IMR-90 (cell line): ENCODE measurements around the gene ABCB9. TPM values are rescaled to one million over a fixed set of nuclear protein-coding genes. Genes with fewer than 3 reads are reported as not detected.

Source experiments
- ATAC-seq: fragments of 200-7000 bp; cut with Tn5 transposase; 2 replicates; pipeline ENCODE4 v1.9.1; 2020; ENCODE audit warnings: low read depth, mild to moderate bottlenecking, moderate library complexity
- BruUV-seq: library from RNA; stranded (reverse); fragments of 400-500 nt; replicated peaks from 2 replicates; lab custom pipeline; 2021; lab: Mats Ljungman, UMichigan
- CTCF ChIA-PET: fragments of 300-600 bp; formaldehyde crosslinking; extraction: SDS; loops from one replicate; lab custom pipeline; 2021; ENCODE audit warnings: antibody characterized with exemption; lab: Yijun Ruan, JAX
- POLR2A ChIA-PET: fragments of 300-600 bp; sonication (Branson Sonifier 250); formaldehyde crosslinking; loops from one replicate; lab custom pipeline; 2022; ENCODE audit warnings: antibody characterized with exemption; ENCODE audit not compliant: unreplicated experiment; lab: Charles Lee
- DNase-seq: peaks from one replicate; pipeline ENCODE4 v3.0.0; 2013
- H2AFZ ChIP-seq: replicated peaks from 2 replicates; pipeline ENCODE3; 2013; ENCODE audit warnings: low read length, mild to moderate bottlenecking; ENCODE audit not compliant: poor library complexity
- H2AK5ac ChIP-seq: 2 replicates; pipeline ENCODE4 v1.6.1; 2013; ENCODE audit warnings: low read depth, low read length, inconsistent platforms
- H2AK9ac ChIP-seq: replicated peaks from 2 replicates; pipeline ENCODE3; 2013; ENCODE audit warnings: mild to moderate bottlenecking, low read depth, low read length, moderate library complexity; ENCODE audit not compliant: poor library complexity
- H2BK120ac ChIP-seq: 2 replicates; pipeline ENCODE4 v1.6.1; 2013; ENCODE audit warnings: low read depth, low read length, inconsistent platforms
- H2BK15ac ChIP-seq: 3 replicates; pipeline ENCODE4 v1.6.1; 2013; ENCODE audit warnings: low read depth, low read length, inconsistent platforms
- H2BK20ac ChIP-seq: 2 replicates; pipeline ENCODE4 v1.6.1; 2013; ENCODE audit warnings: low read depth, mild to moderate bottlenecking, inconsistent platforms, low read length, moderate library complexity
- H2BK5ac ChIP-seq: 2 replicates; pipeline ENCODE4 v1.6.1; 2013; ENCODE audit warnings: mild to moderate bottlenecking, low read depth, low read length, inconsistent platforms; ENCODE audit not compliant: poor library complexity, severe bottlenecking
- H3K14ac ChIP-seq: replicated peaks from 2 replicates; pipeline ENCODE4 v1.6.1; 2013; ENCODE audit warnings: low read depth, low read length, inconsistent platforms
- H3K18ac ChIP-seq: 2 replicates; pipeline ENCODE4 v1.6.1; 2013; ENCODE audit warnings: low read depth, low read length, control low read depth
- H3K23ac ChIP-seq: 2 replicates; pipeline ENCODE4 v1.6.1; 2013; ENCODE audit warnings: low read depth, low read length, inconsistent platforms
- H3K27ac ChIP-seq: 2 replicates; pipeline ENCODE4 v1.5.1; 2013; ENCODE audit warnings: mild to moderate bottlenecking, control low read depth, low read length; ENCODE audit not compliant: insufficient read depth
- H3K27me3 ChIP-seq: 2 replicates; pipeline ENCODE4 v1.6.1; 2013; ENCODE audit warnings: low read length; ENCODE audit not compliant: control insufficient read depth, insufficient read depth
- H3K36me3 ChIP-seq: 2 replicates; pipeline ENCODE4 v1.6.1; 2013; ENCODE audit warnings: low read length, mixed read lengths; ENCODE audit not compliant: control insufficient read depth, insufficient read depth
- H3K4ac ChIP-seq: 2 replicates; pipeline ENCODE4 v1.6.1; 2013; ENCODE audit warnings: low read depth, low read length, inconsistent platforms
- H3K4me1 ChIP-seq: 2 replicates; pipeline ENCODE4 v1.6.1; 2013; ENCODE audit warnings: low read length, mixed read lengths; ENCODE audit not compliant: control insufficient read depth, insufficient read depth
- H3K4me2 ChIP-seq: 2 replicates; pipeline ENCODE4 v1.6.1; 2013; ENCODE audit warnings: low read depth, mild to moderate bottlenecking, control low read depth, low read length, moderate library complexity
- H3K4me3 ChIP-seq: 2 replicates; pipeline ENCODE4 v1.5.1; 2013; ENCODE audit warnings: low read depth, mild to moderate bottlenecking, control low read depth, low read length, moderate library complexity; ENCODE audit not compliant: insufficient read depth
- H3K56ac ChIP-seq: 2 replicates; pipeline ENCODE4 v1.6.1; 2013; ENCODE audit warnings: low read length, inconsistent platforms; ENCODE audit not compliant: insufficient read depth; ENCODE audit errors: extremely low read depth
- H3K79me1 ChIP-seq, 2 experiments: 2 replicates each; pipeline ENCODE4 v1.6.1; 2013; ENCODE audit warnings: low read length in 2 of 2, inconsistent platforms in 1 of 2, low read depth in 1 of 2
- H3K9ac ChIP-seq: 2 replicates; pipeline ENCODE4 v1.6.1; 2013; ENCODE audit warnings: low read depth, low read length, control low read depth
- H3K9me1 ChIP-seq: 2 replicates; pipeline ENCODE4 v1.6.1; 2013; ENCODE audit warnings: low read length, inconsistent platforms; ENCODE audit not compliant: insufficient read depth
- H3K9me3 ChIP-seq: 2 replicates; pipeline ENCODE4 v1.6.1; 2013; ENCODE audit warnings: low read length; ENCODE audit not compliant: control insufficient read depth, insufficient read depth
- H4K20me1 ChIP-seq: 2 replicates; pipeline ENCODE4 v1.6.1; 2013; ENCODE audit warnings: low read length, inconsistent platforms; ENCODE audit not compliant: insufficient read depth
- H4K5ac ChIP-seq: 2 replicates; pipeline ENCODE4 v1.6.1; 2013; ENCODE audit warnings: mild to moderate bottlenecking, low read depth, low read length, control low read depth
- H4K8ac ChIP-seq, 2 experiments: 2 replicates each; pipeline ENCODE4 v1.6.1; 2013; ENCODE audit warnings: low read depth in 2 of 2, low read length in 2 of 2, control low read depth in 1 of 2, inconsistent platforms in 1 of 2
- H4K91ac ChIP-seq: 2 replicates; pipeline ENCODE4 v1.6.1; 2013; ENCODE audit warnings: low read depth, low read length, inconsistent platforms; ENCODE audit not compliant: insufficient read depth
- BHLHE40 ChIP-seq: fragments of 150-350 bp; IDR thresholded peaks from 2 replicates; pipeline ENCODE4 v1.6.1; 2016; ENCODE audit warnings: mild to moderate bottlenecking, low read depth, low read length
- CHD1 ChIP-seq: IDR thresholded peaks from 2 replicates; pipeline ENCODE4 v1.6.1; 2012; ENCODE audit warnings: low read depth, low read length, improper control_type of control experiment
- NFE2L2 ChIP-seq: fragments of 150-350 bp; IDR thresholded peaks from 2 replicates; pipeline ENCODE4 v1.6.1; 2016; ENCODE audit warnings: low read depth, mild to moderate bottlenecking, low read length
- POLR2A ChIP-seq: IDR thresholded peaks from 2 replicates; pipeline ENCODE4 v1.6.1; 2012; ENCODE audit warnings: mild to moderate bottlenecking, low read depth, low read length
- RCOR1 ChIP-seq: IDR thresholded peaks from 2 replicates; pipeline ENCODE4 v1.6.1; 2012; ENCODE audit warnings: mild to moderate bottlenecking, low read length, improper control_type of control experiment; ENCODE audit not compliant: insufficient replicate concordance
- WGBS, 2 experiments: methylation state at CpG; one replicate each; pipeline versions ENCODE4 v1.1.5 to v1.1.7; 2013; ENCODE audit warnings: missing lambda C conversion rate in 2 of 2; ENCODE audit not compliant: insufficient read length in 1 of 2; ENCODE audit errors: extremely low coverage in 2 of 2; 5-methylcytosine and 5-hydroxymethylcytosine counted together
- dilution Hi-C: fragments of 300-500 bp; cut with HindIII; formaldehyde crosslinking; loops from one replicate; pipeline ENCODE4 v1.14.3; 2018; ENCODE audit warnings: low sequenced_read_pairs; ENCODE audit not compliant: unreplicated experiment
- in situ Hi-C: fragments of 300-500 bp; cut with MboI; formaldehyde crosslinking; loops from 3 replicates; pipeline ENCODE4 v1.14.3; 2019; ENCODE audit warnings: low sequenced_read_pairs, inconsistent platforms, mixed read lengths
- intact Hi-C: fragments of 100-400 bp; cut with micrococcal nuclease; formaldehyde crosslinking; loops from 2 replicates; pipeline ENCODE4 v1.10.0; 2022
- polyA plus RNA-seq, 3 experiments: library from polyadenylated mRNA; depleted of rRNA; stranded (reverse); fragments of >200 nt; gene quantifications; 2 replicates each; pipeline ENCODE4 v1.2.3, GENCODE V29; 2012; ENCODE audit warnings: low replicate concordance in 1 of 3
- total RNA-seq: library from RNA; depleted of rRNA; stranded (reverse); fragments of >200 nt; gene quantifications from 2 replicates; pipeline ENCODE4 v1.2.3, GENCODE V29; 2012
- TF ChIP-seq, protein P1 (sequence below): fragments of 150-350 bp; IDR thresholded peaks from 2 replicates; pipeline ENCODE4 v1.6.1; 2017; ENCODE audit warnings: mild to moderate bottlenecking, antibody characterized with exemption, low read length, low read depth

The ABCB9 gene
- total and polyA plus RNA-seq, 2 of the 4 experiments (the other 2 are of a cell fraction): 5.6 to 8.3 TPM

DNA sequence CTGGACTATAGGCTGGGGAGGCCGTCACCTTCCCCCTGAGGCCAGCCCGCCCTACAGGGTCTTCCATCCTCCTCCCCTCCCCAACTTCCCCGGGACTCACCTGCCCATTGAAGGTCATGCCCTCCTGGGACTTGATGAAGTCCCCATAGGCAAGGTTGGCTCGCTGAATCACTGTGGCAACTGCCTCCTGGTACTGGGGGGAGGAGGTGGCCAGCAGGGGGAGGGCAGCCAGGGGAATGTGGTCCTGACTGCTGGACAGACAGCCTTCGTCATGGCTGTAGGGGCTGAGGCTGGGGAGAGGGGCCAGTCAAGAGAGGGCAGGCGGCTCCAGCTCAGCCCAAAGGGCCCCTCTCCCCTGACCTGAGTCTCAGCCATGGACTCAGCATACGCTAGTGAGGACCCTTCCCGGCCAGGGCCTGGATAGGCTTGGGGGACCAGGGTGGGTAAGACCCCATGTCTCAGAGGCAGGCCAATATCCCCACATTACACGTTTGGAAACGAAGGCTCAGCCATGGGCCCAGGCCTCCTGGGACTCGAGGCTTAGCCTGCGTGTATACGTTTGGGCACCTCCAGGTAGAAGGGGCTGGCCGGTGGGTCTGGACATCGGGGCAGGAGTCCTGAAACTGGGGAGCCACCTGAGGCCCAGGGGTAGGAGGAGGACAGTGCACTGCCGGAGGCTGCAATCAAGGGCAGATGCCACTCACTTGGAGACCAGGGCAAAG is 30.5 kb upstream of the ABCB9 start:
- peaks cover 34% of the 10 kb centered on the region for H3K36me3 ChIP-seq
- H3K4me2 ChIP-seq: no peak overlapping the region
- POLR2A ChIA-PET: no interaction called here
- in situ Hi-C loops: no loop called here
- intact Hi-C loops: no loop called here
- no peak overlapping the region for H4K8ac ChIP-seq
- no peak overlapping the region for H2AK9ac ChIP-seq
- no TSS peak for BruUV-seq
- CTCF ChIA-PET: no interaction called here
- no peak overlapping the region for H2AFZ ChIP-seq
- H3K27ac ChIP-seq: no peak overlapping the region
- no peak overlapping the region for H3K4me3 ChIP-seq
- no peak overlapping the region for H2BK20ac ChIP-seq
- whole genome bisulfite sequencing, 2 experiments: 90% methylated on average over 3 of the region's 16 CpGs; no CpG with 5 or more reads in 1 of the 2 experiments
- no peaks in the 10 kb centered on the region for H3K4me1 ChIP-seq
- H3K23ac ChIP-seq: no peak overlapping the region
- no peak for ATAC-seq
- H3K9me1 ChIP-seq: no peaks in the 10 kb centered on the region
- H3K79me1 ChIP-seq: no peaks in the 10 kb centered on the region
- TF ChIP-seq RCOR1 (no peak), POLR2A (no peak), CHD1 (no peak), BHLHE40 (no peak), NFE2L2 (no peak)
- TF ChIP-seq, protein P1, sequence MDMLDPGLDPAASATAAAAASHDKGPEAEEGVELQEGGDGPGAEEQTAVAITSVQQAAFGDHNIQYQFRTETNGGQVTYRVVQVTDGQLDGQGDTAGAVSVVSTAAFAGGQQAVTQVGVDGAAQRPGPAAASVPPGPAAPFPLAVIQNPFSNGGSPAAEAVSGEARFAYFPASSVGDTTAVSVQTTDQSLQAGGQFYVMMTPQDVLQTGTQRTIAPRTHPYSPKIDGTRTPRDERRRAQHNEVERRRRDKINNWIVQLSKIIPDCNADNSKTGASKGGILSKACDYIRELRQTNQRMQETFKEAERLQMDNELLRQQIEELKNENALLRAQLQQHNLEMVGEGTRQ: no peak
- no peak overlapping the region for H2BK5ac ChIP-seq
- H3K9ac ChIP-seq: no peak overlapping the region
- H2BK15ac ChIP-seq: no peak overlapping the region
- H3K56ac ChIP-seq: no peak overlapping the region
- H3K18ac ChIP-seq: no peak overlapping the region
- H3K9me3 ChIP-seq: no peaks in the 10 kb centered on the region
- no peak for DNase-seq
- H4K20me1 ChIP-seq: no peaks in the 10 kb centered on the region; the same call in 1 of the 2 replicates
- no peak overlapping the region for H4K5ac ChIP-seq
- H3K27me3 ChIP-seq: no peaks in the 10 kb centered on the region
- H2BK120ac ChIP-seq: no peak overlapping the region
- dilution Hi-C loops: loop anchor here (25.0 kb wide), 1 partner anchor 241 kb away; the partner anchor contains the start of genes MPHOSPH9 and MTRFR
- no peak overlapping the region for H2AK5ac ChIP-seq
- H4K91ac ChIP-seq: no peak overlapping the region
- no peak overlapping the region for H3K4ac ChIP-seq
- no peak overlapping the region for H3K14ac ChIP-seq
